HG02870 (cell line): ENCODE results near the gene ZXDC.

Experiments used
- ATAC-seq: cut with Tn5 transposase; IDR thresholded peaks from one replicate; pipeline ENCODE4 v1.9.1; 2021; ENCODE audit warnings: mild to moderate bottlenecking, moderate library complexity; ENCODE audit not compliant: unreplicated experiment

Gene ZXDC

DNA sequence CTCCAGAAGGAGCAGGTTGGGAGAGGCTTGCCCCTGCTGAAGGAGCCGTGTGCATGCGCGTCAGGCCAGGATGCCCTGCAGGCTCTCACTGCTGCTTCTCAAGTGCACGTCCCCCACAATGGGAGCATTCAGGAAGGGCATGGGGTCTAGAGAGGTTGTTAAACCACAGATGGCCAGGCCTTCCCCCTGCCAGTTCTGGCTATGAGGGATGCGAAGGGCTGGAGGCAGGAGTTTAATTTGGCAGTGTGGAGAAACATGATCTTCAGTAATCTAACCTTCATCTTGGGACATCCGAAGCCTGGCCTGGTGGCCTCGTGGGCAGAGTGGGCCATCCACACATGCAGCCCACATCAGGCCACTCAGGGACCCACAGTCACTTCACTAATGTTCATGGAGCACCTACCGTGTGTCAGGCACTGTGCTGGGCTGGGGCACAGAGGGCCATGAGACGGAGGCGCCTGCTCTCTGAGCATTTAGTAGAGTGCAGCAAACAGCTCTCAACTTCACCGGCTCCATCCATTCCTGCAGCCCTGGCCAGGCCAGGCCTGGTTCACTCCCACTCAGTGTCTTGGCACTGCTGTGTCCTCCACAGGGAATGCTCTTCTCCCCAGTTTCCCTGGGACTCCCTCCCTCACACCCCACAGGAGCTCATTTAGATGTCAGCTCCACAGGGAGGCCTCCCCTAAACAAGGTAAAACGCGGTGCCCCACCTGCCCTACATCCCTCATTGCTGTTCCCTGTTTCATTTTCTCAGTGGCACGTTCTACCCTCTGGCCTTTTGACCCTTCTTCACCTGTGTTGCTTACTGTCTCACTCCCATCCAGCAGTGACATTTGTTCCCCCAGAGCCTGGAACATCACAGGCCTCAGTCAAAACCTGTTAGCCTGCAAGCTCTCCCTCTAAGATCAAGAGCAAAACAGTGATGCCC, 77.0 kb downstream of the ZXDC start:
- no peak for ATAC-seq

DNA sequence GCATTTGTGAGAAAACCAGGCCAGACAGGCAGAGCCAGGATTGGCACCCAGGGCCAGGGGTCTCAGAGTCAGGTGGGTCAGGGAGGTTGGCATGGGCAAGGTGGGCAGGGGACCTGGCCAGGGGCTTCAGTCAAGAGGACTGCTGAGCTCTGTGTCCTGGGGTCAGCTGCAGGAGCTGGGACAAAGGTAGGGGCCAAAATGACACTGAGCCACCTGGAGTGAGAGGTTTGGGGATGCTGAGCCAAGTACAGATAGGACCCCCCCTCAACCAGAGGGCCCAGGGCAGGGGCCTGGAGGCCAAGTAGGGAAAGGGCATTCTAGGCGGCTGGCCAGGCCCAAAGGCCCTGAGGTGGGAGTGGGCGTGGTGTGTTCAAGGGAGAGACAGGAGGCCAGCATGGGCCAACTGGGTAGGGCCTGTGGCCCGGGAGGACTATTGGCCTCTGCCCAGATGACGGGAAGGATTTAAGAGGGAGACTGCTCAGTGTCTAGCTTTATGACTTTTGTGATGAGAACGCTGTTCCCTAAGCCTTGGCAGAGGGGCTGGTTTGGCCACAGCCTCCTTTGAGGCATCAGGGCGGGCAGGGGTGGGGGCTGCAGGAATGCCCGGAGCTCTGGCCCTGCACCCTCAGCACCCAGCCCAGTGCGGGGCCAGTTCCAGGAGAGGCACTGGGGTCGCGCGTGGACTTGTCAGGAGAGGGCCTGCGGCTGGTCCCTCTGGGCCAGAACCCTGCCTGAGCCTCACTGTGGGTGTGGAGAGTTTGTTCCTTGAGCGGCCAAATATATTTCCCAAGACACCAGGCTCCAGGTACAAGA, 77.9 kb downstream of the ZXDC start:
- no peak for ATAC-seq

DNA sequence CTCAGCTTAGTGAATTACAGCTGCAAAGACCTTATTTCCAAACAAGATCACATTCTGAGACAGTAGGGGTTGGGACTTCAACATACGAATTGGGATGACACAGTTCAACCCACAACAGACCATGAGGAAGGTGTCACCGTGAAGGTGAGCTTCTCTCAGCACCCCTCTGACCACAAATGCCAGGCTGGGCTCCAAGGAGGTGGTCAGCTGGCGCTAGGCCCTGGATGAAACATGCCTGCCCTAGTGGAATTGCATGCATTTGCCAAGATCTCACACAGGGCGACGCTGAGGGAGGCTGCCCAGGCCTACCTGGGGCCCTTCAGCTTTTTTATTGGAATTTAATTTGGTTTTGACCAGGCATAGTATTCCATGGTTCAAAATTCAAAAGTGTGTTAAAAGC, 79.2 kb downstream of the ZXDC start:
- ATAC-seq = no peak

DNA sequence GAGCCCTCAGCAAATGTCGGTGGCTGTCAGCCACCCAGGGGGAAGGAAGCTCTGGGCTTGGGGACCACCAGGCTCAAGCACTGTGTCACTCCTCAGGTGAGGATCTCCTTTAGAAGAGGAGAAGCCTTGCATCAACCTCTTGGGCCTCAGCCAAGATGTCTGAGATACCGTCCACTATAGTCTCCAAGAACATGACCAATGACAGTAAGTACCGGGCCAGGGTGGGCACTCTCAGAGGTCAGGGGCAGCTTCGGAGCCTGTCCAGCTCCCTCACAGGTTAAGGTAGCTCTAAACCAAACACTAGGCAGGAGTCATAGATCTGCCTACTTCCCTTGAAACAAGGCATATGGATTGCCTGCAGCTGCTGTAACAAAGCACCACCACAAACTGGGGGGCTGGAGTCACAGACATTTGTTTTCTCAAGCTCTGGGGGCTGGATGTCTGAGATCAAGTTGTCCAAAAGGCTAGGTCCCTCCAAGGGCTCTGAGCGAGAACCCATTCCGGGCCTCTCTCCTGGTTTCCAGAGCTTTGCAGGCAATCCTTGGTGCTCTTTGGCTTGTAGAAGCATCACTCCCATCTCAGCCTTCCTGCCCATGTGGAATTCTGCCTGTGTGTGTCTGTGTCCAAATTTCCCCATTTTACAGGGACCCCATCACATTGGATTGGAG, 79.7 kb downstream of the ZXDC start:
- ATAC-seq = no peak

DNA sequence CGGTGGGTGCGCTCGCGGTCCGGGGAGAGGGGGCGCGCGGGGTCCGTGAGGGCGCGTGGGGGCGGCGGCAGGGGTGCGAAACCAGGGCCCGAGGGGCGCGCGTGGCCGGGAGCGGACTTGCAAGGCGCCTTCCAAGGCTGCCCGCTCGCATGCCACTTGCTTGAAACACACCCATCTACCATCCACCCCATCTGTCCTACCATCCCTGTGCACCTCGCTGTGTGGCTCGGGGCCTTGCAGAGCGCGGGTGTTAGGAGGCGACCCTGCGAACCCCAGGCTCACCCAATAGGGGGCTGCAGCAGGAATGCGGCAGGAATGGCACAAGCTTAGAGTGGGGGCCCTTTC, 80.7 kb downstream of the ZXDC start:
- ATAC-seq = no peak

DNA sequence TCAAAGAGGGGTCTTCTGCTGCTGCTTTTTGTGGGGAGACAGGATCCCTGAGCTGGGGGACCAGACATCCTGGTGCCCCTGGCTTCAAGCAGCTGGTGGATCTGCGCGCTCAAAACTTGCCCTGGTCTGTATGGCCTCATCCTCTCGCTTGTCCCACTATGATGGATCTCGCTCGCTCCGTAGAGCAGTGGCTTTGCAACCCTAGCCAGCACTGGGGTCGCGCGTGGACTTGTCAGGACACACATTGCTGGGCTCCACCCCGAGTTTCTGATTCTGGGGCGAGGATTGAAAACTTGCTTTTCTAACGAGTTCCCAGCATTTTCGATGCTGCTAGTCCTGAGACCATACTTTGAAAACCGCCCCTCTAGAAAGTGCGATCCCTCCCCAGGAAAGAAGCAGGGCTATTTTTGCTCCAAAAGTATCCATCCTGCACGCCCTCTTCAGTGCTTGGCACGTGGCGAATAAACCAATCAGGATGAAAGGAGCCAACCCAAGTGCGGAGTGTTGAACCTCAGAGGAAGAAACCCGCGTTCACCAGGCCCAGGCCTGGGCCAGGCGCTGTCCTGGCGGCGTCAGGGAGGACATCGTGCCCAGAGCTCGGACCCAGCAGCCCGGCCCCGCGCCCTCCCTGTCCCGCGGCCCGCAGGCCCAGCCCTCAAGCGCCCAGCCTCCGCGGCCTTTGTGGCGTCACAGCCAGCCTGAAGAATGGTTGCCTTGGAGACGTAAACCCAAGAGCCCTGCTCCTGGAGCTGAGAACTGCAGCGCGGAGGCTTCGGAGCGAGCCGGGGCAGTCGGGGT, 81.3 kb downstream of the ZXDC start, which contains the start of gene CFAP100:
TSS of gene CFAP100 (plus strand) at position 731 of the 798 bp plus-strand sequence. CDS start 1,092 bp downstream, outside the sequence.
- ATAC-seq = no peak

DNA sequence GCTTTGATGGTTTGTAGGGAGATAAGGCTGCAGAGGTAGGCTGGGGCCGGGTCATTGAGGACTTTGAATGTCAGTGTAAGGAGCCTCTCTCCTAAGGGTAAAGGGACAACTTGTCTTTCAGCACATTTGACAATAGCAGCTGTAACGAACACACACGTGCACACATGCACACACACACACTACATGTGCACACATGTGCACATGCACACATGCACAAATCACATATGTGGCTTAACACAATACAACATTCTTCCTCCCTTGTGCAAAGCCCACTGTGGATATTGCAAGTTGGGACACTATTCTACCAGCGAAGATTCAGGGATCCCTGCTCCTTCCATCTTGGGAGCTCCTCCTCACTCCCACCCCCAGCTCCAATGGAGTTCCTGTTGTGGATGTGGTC, 82.1 kb downstream of the ZXDC start:
- ATAC-seq = no peak

DNA sequence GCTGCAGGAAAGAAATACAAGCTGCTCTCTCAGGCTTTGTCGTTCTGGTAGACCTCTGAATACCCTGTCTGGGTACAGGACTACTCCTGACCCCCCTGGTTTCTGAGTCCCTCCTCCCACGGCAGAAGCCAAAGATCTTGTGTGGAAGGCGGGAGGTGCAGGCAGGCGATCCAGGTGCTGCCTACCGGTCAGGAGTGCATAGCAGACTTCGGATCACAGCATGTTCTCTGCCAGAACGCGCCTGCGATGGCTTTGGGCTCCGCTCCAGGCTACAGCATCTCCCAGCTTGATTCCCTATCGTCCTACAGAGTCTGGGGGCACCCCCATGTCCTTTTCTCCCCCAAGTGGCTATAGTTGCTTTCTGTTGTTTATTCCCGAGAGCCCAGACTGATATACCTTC, 83.4 kb downstream of the ZXDC start:
- ATAC-seq = no peak

DNA sequence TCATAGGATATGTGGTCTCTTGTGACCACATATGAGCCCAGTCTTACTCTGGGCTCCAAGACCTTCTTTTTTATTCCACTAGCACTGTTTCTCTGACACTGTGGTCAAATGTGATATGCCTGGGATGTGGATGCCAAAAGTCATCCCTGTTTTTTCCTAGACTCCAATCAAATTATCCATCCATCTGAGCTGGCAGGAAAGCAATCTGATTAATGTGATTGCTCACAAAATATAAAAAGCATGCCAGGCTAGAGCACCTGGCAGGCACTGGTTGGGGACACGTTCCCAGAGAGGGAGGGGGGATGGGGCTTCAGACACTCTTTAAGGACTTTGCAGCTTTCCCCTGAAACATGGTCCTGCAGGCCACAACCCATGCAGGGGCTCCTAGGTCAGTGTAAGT, 84.1 kb downstream of the ZXDC start:
- ATAC-seq = no peak

DNA sequence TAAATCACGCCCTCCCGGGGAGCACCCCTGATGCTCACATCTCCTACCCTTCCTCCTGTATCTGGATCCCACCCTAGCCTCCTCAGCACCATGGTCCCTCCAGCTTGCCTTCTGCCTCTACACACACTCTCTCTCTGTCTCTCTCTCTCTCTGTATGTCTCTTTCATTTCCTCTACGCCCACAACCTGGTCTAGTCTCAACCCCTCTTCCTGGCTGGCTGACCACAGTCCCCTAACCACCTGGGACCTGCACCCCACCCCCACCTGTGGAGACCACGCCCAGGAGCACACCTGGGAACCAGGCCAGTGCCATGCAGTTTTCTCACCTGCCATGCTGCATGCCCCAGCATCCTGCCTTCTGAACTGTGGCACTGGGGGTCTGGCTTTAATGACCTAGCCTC, 84.9 kb downstream of the ZXDC start:
- no peak for ATAC-seq

DNA sequence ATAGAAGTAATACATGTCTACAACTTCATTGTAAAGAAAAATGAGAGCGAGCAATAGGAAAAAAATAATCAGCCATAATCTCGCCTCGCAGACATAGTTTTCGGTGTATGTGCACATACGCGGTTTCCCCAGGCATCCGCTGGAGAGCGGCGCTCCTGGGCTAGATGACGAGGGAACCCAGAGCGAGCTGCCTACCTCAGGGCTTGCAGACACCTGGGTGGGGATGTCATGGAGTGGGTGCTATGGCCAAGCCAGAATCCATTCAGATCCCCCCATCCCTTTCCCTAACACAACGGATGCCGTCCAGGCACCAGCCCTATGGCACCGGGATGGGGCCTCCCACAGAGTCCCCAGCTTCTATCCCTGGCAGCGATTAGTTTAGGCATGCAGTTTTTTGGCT, 85.5 kb downstream of the ZXDC start:
- no peak for ATAC-seq

DNA sequence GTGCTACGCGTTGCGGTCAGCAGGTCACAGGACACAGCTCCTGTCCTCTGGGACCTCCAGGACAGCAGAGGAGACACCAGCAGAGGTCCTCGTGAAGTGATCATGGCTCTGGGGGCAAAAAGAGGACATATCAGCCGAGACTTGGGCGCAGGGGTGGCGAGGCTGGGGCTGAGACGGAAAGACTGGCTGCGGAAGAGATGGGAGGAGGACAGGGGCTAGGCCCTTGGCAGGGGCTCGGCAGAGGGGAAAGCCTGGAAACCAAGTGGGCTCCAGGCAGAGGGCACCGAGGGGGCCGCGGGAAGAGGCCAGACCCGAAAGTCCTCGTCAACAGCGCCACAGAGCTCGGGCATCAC, 85.9 kb downstream of the ZXDC start:
- no peak for ATAC-seq

DNA sequence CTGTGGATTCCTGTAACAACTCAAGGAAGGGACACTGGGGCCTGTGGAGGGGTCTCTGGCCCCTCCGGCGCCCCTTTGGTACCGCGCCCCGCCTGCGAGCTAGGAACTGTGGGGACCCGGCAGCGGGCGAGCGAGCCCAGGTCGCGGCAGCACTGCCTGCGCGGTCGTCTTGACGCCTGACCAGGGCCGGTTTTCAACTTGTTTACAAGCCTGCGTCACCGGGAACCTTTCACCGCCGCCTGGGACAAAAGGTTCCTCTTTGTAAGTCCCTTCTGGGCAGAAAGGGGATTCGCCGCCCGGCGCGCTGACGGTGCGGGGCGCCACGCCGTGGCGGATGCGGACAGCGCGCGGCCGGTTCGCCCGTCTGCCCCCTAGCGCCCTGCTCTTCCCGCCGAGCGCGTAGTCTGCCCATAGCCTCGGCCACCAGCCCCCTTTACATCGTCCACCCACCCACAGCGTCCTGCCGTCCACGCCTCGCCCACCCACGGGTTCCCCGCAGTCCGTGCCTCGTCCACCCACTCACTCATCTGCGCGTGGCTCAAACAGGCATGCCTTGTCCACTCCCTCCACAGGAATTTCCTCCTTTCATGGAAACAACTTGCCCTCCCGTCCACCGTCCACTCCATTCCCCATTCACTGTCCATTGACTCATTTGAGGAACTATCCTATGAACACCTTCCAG, 86.4 kb downstream of the ZXDC start:
- ATAC-seq = no peak
